GM18870 (cell line): Measurements from ENCODE around the gene EDIL3.
"Not testable (repeated sequence)": the region's sequence is repeated elsewhere in the genome, so short reads cannot be mapped to it uniquely, and the experiment has no call there.

Experiments used
- ATAC-seq: cut with Tn5 transposase; IDR thresholded peaks from one replicate; pipeline ENCODE4 v1.9.1; 2021; ENCODE audit warnings: moderate library complexity; ENCODE audit not compliant: unreplicated experiment

EDIL3 gene

DNA sequence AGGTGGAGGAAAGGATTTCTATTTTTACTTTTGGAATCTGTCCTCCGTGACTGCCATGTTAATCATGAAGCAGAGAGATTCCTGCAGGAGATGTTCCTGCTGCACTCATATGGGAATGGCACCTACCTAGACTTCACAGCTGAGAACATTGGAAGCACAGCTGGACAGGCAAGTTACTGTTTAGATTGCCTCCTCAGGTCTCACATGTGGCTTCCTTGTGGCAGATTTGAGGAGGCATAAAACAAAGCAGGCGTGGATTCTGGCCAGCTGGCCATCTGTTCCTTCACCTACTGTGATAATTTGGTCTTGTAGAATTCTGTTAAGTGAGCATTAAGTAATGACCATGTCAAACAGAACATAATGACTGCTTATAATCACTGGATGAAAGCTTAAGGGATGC, 193.4 kb downstream of the EDIL3 start:
- no peak for ATAC-seq

DNA sequence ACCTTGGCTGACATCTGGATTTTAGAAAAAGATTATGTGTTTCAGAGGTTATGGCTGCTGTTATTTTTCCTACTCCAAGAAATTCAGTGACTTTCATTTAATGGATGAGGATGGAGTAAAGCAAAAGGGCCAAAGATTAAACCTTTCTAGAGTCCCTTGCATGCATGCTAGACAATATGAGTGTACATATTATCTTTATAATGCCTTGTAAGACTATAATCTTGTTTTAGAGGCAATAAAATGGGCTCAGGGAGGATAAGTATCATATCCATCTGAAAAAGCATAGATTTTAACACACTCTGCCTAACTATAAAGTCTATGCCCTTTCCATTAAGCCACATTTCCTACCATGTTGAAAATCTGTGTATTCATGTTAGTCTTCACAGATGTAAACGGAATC, 199.8 kb downstream of the EDIL3 start:
- ATAC-seq, result no peak

- no peak for ATAC-seq
Observed at GRCh38 chr5:84181093-84181492, 203.6 kb downstream of the EDIL3 start.

- no peak for ATAC-seq
Observed at GRCh38 chr5:84168841-84169240, 215.8 kb downstream of the EDIL3 start.

- no peak for ATAC-seq
Observed at GRCh38 chr5:84163671-84164070, 221.0 kb downstream of the EDIL3 start.

DNA sequence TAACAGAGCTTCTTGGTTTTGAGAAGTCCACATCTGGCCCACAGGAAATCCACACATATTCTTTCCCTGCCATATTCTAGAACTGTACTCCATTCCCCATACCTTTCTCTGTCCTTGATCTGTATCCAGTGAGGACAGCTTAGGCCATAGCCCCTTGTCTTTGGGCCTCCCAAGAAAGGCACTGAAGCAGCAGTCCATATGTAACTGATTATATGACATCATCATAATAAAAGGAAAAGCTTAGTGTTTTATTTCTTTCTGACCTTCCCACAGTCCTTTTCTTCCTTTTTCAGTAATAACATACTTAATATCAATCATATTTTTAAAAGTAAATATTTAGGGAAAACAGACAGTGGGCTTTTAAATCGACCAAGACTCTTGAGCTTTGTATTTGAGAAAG, 222.0 kb downstream of the EDIL3 start:
- ATAC-seq, result no peak

- ATAC-seq, result not testable (repeated sequence)
Observed at GRCh38 chr5:84160650-84161049, 224.0 kb downstream of the EDIL3 start.

DNA sequence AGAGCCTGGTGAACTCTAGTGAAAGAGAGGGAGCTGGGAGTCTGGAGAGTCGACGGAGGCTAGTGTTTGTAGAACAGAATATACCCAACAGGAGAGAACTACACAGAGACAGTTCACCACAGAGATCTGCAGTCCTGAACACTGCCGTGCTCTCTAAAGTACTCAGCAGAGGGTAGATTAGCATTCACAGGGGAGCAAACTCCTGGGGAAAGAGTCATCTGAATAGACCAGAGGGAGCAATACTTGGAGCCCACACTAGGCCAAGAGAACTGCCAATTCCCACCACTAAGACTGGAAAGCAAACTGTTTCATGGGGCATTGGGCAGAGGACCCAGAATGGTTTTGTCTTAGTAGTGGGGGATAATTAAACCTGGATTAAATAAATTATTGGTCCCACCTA, 235.6 kb downstream of the EDIL3 start:
- no peak for ATAC-seq

- no peak for ATAC-seq
Observed at GRCh38 chr5:84148651-84149050, 236.0 kb downstream of the EDIL3 start.

- no peak for ATAC-seq
Observed at GRCh38 chr5:84137541-84137940, 247.1 kb downstream of the EDIL3 start.

DNA sequence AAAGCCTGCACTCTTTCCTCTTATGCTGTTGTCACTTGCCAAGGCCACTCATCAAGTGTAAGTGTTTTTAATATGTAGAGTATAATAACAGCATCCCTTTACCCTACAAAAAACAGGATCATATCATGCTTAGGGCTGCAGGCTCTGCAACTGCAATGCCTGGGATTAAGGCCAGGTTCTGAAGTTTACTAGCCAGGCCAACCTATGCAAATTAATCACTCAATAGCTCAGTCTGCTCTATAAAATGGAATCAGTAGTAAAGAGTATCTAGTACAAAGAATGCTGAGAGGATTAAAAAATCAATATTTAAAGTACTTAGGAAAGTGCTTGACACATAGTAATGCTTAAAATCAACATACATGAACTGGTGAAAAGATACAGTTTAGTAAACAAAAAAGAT, 253.3 kb downstream of the EDIL3 start:
- ATAC-seq, result no peak

GRCh38 chr5:84130006-84130580, 254.6 kb downstream of the EDIL3 start:
- no peak for ATAC-seq

DNA sequence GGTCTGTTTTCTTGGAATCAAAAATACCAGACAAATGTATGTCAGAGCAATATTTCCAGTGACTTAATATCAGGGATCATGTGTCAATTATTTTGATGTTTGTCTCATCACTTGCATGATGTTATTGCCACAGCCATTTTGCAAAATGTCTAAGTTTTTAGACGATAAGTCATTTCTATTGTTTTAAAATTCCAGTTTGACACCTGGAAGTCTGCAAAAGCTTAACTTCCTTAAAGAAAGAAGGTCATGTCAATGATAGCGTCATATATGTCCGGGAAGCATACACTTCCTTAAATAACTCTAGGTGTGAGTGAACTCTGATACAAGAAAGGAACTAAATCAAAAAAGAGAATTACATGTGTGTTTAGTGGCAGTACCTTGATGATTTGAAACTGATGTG, 259.5 kb downstream of the EDIL3 start:
- no peak for ATAC-seq

- ATAC-seq, result no peak
Observed at GRCh38 chr5:84119252-84119651, 265.4 kb downstream of the EDIL3 start.

GRCh38 chr5:84118551-84118950, 266.1 kb downstream of the EDIL3 start:
- ATAC-seq, result no peak

GRCh38 chr5:84115727-84116126, 269.0 kb downstream of the EDIL3 start:
- ATAC-seq, result no peak

- ATAC-seq, result no peak
Observed at GRCh38 chr5:84113246-84114105, 271.2 kb downstream of the EDIL3 start.

DNA sequence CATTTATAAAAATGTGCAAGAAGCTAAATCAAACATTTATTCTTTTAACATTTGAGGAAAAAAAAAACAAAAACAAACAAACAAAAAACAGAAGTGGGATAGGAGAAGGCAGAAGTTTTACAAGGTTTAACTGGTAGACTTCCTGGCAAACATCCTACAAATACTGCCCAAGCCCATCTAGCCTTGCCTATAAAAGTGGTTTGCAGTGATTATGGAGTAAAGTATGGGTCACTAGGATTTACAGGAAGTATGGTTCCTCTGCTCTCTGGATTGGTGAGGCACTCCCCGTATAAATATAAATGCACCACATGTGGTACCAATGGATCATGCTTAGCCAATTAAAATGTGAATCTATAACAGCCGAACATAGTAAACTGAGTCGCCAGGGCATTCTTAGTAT, 291.9 kb downstream of the EDIL3 start:
- ATAC-seq, result no peak

GRCh38 chr5:84091127-84091799, 293.4 kb downstream of the EDIL3 start:
- ATAC-seq, result no peak

GRCh38 chr5:84088996-84089395, 295.7 kb downstream of the EDIL3 start:
- no peak for ATAC-seq

DNA sequence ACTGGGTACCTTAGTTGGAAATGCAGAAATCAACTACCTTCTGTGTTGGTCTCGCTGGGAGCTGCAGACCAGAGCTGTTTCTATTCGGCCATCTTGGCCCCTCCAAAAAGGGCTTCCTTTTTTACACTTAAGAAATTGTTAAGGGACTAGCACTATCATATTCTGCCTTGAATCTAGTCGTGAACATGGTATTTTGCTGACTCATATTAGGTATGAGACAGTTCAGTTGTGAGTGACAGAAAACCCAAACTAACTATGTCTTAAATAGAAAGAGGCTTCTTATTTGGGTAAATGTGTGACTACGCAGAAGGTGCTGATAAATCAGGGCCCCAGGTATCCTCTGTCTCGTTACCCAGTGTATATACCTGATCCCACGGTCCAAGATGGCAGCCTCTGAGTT, 298.2 kb downstream of the EDIL3 start:
- ATAC-seq, result no peak

DNA sequence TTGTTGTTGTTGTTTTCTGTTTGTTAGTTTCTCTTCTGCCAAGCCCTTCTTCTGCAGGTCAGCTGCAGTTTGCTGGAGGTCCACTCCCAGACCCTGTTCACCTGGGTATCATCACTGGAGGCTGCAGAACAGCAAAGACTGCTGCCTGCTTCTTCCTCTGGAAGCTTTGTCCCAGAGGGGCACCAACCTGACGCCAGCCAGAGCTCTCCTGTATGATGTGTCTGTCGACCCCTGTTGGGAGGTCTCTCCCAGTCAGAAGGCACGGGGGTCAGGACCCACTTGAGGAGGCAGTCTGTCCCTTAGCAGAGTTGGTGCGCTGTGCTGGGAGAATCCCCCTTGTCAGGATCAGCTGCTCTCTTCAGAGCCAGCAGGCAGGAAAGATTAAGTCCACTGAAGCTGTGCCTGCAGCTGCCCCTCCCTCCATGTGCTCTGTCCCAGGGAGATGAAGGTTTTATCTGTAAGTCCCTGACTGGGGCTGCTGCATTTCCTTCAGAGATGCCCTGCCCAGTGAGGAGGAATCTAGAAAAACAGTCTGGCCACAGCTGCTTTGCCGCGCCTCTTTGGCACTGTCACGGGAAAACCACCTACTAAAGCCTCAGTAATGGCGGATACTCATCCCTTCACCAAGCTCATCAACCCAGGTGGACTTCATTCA, 299.2 kb downstream of the EDIL3 start:
- no peak for ATAC-seq
